HepG2 (cell line): ENCODE results near the gene PCDHGB2. TPM values are rescaled to one million over a fixed set of nuclear protein-coding genes. Genes with fewer than 3 reads are reported as not detected.

Experiments used
- ATAC-seq: fragments of 200-7000 bp; cut with Tn5 transposase; 3 replicates; pipeline ENCODE4 v1.9.1; 2020; ENCODE audit warnings: mild to moderate bottlenecking, moderate library complexity
- BruUV-seq: library from RNA; stranded (reverse); fragments of 400-500 nt; replicated peaks from 2 replicates; lab custom pipeline; 2021; lab: Mats Ljungman, UMichigan
- CTCF ChIA-PET: fragments of 300-600 bp; formaldehyde crosslinking; extraction: SDS; loops from one replicate; lab custom pipeline; 2021; ENCODE audit warnings: low total read pairs, inconsistent platforms, low intra/inter-chr PET ratio; lab: Yijun Ruan, JAX
- POLR2A ChIA-PET: fragments of 350-600 bp; sonication (Branson Sonifier 250); formaldehyde crosslinking; loops from one replicate; lab custom pipeline; 2020; ENCODE audit warnings: antibody characterized with exemption, inconsistent platforms; lab: Yijun Ruan, JAX
- DNase-seq: peaks from one replicate; pipeline ENCODE4 v3.0.0-alpha.2; 2015; ENCODE audit warnings: low spot score
- FAIRE-seq: peaks from 3 replicates; lab custom pipeline; 2011; peaks lifted over from hg19 to GRCh38; lab: Jason Lieb, UNC
- H2AFZ ChIP-seq: one replicate; pipeline ENCODE4 v1.6.1; 2011; ENCODE audit warnings: low read length, inconsistent platforms
- H3K27ac ChIP-seq: fragments of 300-600 bp; 3 replicates; pipeline ENCODE4 v1.8.0; 2011; ENCODE audit warnings: mixed run types, mild to moderate bottlenecking, mixed read lengths, low read length, inconsistent platforms; ENCODE audit not compliant: insufficient read depth; ENCODE audit errors: extremely low read length
- H3K27me3 ChIP-seq, 2 experiments: fragments of 200-600 bp in 1 of 2; 2 replicates in 1 of 2; 3 replicates in 1 of 2; pipeline versions ENCODE4 v1.6.0 to v1.8.0; 2011; ENCODE audit warnings: low read length in 2 of 2, mild to moderate bottlenecking in 2 of 2, moderate library complexity in 2 of 2, inconsistent platforms in 1 of 2; ENCODE audit not compliant: insufficient read depth in 2 of 2, control insufficient read depth in 1 of 2
- H3K36me3 ChIP-seq, 2 experiments: fragments of 200-600 bp in 1 of 2; replicated peaks in 1 of 2; 2 replicates in 1 of 2; 3 replicates in 1 of 2; pipeline versions ENCODE4 v1.5.1 to v1.8.0; 2011; ENCODE audit warnings: low read length in 2 of 2, inconsistent platforms in 1 of 2; ENCODE audit not compliant: insufficient read depth in 2 of 2, control insufficient read depth in 1 of 2
- H3K4me1 ChIP-seq: 2 replicates; pipeline ENCODE4 v1.5.1; 2012; ENCODE audit warnings: low read length, inconsistent platforms; ENCODE audit not compliant: insufficient read depth
- H3K4me2 ChIP-seq: 2 replicates; pipeline ENCODE4 v1.6.0; 2011; ENCODE audit warnings: low read depth, low read length, inconsistent platforms
- H3K4me3 ChIP-seq, 3 experiments: fragments of 200-600 bp in 1 of 3; sonication (generic), shearing (Covaris generic) in 1 of 3; replicated peaks in 1 of 3; 2 replicates each; pipeline ENCODE4 v1.5.1; 2011 to 2016; ENCODE audit warnings: low read length in 3 of 3, inconsistent platforms in 2 of 3, low read depth in 2 of 3, mild to moderate bottlenecking in 2 of 3, control low read depth in 1 of 3, mixed read lengths in 1 of 3; ENCODE audit not compliant: insufficient read depth in 1 of 3
- H3K79me2 ChIP-seq: one replicate; pipeline ENCODE4 v1.6.1; 2011; ENCODE audit warnings: low read length, inconsistent platforms; ENCODE audit not compliant: insufficient read depth
- H3K9ac ChIP-seq: 2 replicates; pipeline ENCODE4 v1.6.0; 2011; ENCODE audit warnings: mild to moderate bottlenecking, low read depth, low read length, inconsistent platforms; ENCODE audit not compliant: insufficient read depth
- H3K9me3 ChIP-seq: 2 replicates; pipeline ENCODE4 v1.5.1; 2012; ENCODE audit warnings: mild to moderate bottlenecking, low read length
- H4K20me1 ChIP-seq: 2 replicates; pipeline ENCODE4 v1.6.0; 2011; ENCODE audit warnings: inconsistent platforms, mild to moderate bottlenecking, low read length, moderate library complexity; ENCODE audit not compliant: insufficient read depth
- DNMT3B ChIP-seq: conservative IDR thresholded peaks from 2 replicates; pipeline ENCODE4 v1.6.1; 2016; ENCODE audit warnings: missing biosample characterization, control low read depth
- MIER3 ChIP-seq: IDR thresholded peaks from 2 replicates; pipeline ENCODE4 v1.6.1; 2016; ENCODE audit warnings: missing compliant biosample characterization, borderline replicate concordance
- PHF21A ChIP-seq: sonication (generic); formaldehyde crosslinking; IDR thresholded peaks from 2 replicates; pipeline ENCODE4 v1.5.0; 2020; ENCODE audit warnings: mild to moderate bottlenecking, missing genetic modification reagents
- RFXANK ChIP-seq: IDR thresholded peaks from 2 replicates; pipeline ENCODE4 v1.6.1; 2016
- SMAD3 ChIP-seq: sonication (generic); formaldehyde crosslinking; IDR thresholded peaks from 2 replicates; pipeline ENCODE4 v1.4.0; 2020; ENCODE audit warnings: missing genetic modification reagents
- SMARCC2 ChIP-seq: fragments of 450-650 bp; IDR thresholded peaks from 2 replicates; pipeline ENCODE4 v1.6.1; 2017; ENCODE audit warnings: antibody characterized with exemption, mild to moderate bottlenecking
- ZNF232 ChIP-seq: sonication (generic); formaldehyde crosslinking; IDR thresholded peaks from 2 replicates; pipeline ENCODE4 v1.4.0; 2020; ENCODE audit warnings: missing genetic modification reagents, borderline replicate concordance
- ZNF256 ChIP-seq: sonication (generic); formaldehyde crosslinking; conservative IDR thresholded peaks from 2 replicates; pipeline ENCODE4 v1.4.0; 2020; ENCODE audit warnings: missing genetic modification reagents
- ZNF274 ChIP-seq: sonication (generic); formaldehyde crosslinking; IDR thresholded peaks from 2 replicates; pipeline ENCODE4 v1.5.1; 2020; ENCODE audit warnings: mild to moderate bottlenecking, missing genetic modification reagents
- ZSCAN9 ChIP-seq: IDR thresholded peaks from 2 replicates; pipeline ENCODE4 v1.6.1; 2016; ENCODE audit warnings: borderline replicate concordance
- WGBS: methylation state at CpG from one replicate; pipeline ENCODE4 v1.1.6; 2017; ENCODE audit warnings: low lambda C conversion rate; 5-methylcytosine and 5-hydroxymethylcytosine counted together
- in situ Hi-C: cut with HindIII; loops from 2 replicates; pipeline ENCODE4 v1.10.0; 2017; ENCODE audit warnings: low pct_unique_long_range_greater_than_20kb; ENCODE audit not compliant: extremely low pct_ligation_motif_present
- intact Hi-C: fragments of 100-400 bp; cut with micrococcal nuclease; formaldehyde crosslinking; loops from one replicate; pipeline ENCODE4 v1.10.0; 2022; ENCODE audit not compliant: unreplicated experiment
- polyA plus RNA-seq, 8 experiments: library from polyadenylated mRNA; depleted of rRNA in 3 of 8; stranded (reverse) in 7 of 8; unstranded in 1 of 8; fragments of >200 nt; fragmentation: Illumina TruSeq in 4 of 8; extraction: Trizol in 4 of 8; gene quantifications; 2 replicates each; pipeline versions ENCODE4 v1.2.1 to v1.2.3, GENCODE V29; 2011 to 2016; ENCODE audit warnings: low read depth in 4 of 8, missing spikeins in 1 of 8, mixed read lengths in 1 of 8; ENCODE audit not compliant: insufficient read depth in 1 of 8
- total RNA-seq, 5 experiments: library from RNA; depleted of rRNA; stranded (reverse); fragments of >200 nt; fragmentation: Illumina TruSeq; extraction: Trizol; gene quantifications; 2 replicates each; pipeline ENCODE4 v1.2.3, GENCODE V29; 2016; ENCODE audit warnings: low read depth in 1 of 5
- TF ChIP-seq, protein P1 (sequence below), 2 experiments: IDR thresholded peaks; 2 replicates each; pipeline ENCODE4 v1.6.1; 2011 to 2012; ENCODE audit warnings: low read length in 2 of 2, borderline replicate concordance in 1 of 2, low read depth in 1 of 2, mild to moderate bottlenecking in 1 of 2, moderate library complexity in 1 of 2
- TF ChIP-seq, protein P2 (sequence below): sonication (generic); IDR thresholded peaks from 2 replicates; pipeline ENCODE4 v1.6.1; 2016; ENCODE audit warnings: low read depth, borderline replicate concordance

Gene PCDHGB2
- total and polyA plus RNA-seq, 2 of the 13 experiments (the other 11 are each of a cell fraction or from before 2014, with no cell fraction given), result 0.64 to 0.82 TPM

DNA sequence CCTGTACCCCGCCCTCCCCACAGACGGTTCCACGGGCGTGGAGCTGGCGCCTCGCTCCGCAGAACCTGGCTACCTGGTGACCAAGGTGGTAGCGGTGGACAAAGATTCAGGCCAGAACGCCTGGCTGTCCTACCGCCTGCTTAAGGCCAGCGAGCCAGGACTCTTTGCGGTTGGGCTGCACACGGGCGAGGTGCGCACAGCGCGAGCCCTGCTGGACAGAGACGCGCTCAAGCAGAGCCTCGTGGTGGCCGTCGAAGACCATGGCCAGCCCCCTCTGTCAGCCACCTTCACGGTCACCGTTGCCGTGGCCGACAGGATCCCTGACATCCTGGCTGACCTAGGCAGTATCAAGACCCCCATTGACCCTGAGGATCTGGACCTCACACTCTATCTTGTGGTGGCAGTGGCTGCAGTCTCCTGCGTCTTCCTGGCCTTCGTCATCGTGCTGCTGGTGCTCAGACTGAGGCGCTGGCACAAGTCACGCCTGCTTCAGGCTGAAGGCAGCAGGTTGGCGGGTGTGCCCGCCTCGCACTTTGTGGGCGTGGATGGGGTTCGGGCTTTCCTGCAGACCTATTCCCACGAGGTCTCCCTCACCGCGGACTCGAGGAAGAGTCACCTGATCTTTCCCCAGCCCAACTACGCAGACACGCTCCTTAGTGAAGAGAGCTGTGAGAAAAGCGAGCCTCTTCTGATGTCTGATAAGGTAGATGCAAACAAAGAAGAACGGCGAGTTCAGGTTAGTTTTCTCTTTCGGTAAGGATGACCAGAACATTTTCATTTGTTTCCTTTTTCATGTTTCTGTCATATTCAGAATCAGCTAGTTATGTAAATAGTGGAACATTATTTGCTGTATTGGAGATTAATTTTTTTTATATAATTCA lies 6.5 kb downstream of the PCDHGB2 start:
- intact Hi-C loops, result no loop called here
- Histone ChIP-seq H3K79me2 (no peaks in the 10 kb centered on the region), H3K9ac (no peak overlapping the region), H4K20me1 (no peaks in the 10 kb centered on the region), H3K27me3 (no peaks in the 10 kb centered on the region), H3K27ac (no peak overlapping the region), H3K4me2 (no peak overlapping the region), H3K9me3 (peaks cover 53% of the 10 kb centered on the region), H3K36me3 (no peaks in the 10 kb centered on the region), H2AFZ (no peak overlapping the region), H3K4me3 (no peak overlapping the region), H3K4me1 (no peaks in the 10 kb centered on the region)
- in situ Hi-C loops, result no loop called here
- no peak for DNase-seq
- WGBS, result 82% methylated on average over 23 of the region's 46 CpGs
- no peak for FAIRE-seq
- ChIA-PET POLR2A (no interaction called here), CTCF (no interaction called here)
- no peak for ATAC-seq
- BruUV-seq, result no TSS peak
- no peak for TF ChIP-seq SMAD3 (CRISPR knock-in tag)
- no peak for TF ChIP-seq MIER3 (CRISPR knock-in tag)
- no peak for TF ChIP-seq ZSCAN9 (CRISPR knock-in tag)
- no peak for TF ChIP-seq ZNF274

DNA sequence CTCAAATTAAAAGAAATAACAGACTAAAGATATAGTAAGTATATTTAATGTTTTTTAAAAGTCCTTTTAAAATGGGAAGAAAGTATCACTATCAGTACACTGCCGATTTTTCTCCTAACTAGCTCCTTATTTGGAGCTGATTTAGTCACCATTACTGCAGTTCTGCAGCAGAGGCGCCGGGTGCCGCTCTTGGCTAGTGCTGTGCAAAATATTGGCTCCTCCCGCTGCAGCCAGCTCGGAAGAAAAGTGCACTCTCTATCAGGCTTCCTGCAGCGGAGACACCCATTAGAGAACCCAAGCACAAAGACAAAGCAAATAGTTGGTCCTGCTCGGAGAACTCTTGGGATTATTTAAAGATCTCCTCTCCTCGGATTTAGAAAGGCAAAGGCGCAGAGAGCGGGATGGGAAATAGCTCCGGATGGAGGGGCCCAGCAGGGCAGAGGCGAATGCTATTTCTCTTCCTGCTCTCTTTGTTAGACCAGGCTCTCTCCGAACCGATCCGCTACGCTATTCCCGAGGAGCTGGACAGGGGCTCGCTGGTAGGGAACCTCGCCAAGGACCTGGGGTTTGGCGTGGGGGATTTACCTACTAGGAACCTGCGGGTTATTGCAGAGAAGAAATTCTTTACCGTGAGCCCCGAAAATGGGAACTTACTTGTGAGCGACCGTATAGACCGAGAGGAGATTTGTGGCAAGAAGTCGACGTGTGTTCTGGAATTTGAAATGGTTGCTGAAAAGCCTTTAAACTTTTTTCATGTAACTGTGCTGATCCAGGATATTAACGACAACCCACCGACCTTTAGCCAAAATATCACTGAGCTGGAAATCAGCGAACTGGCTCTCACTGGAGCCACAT lies 10.4 kb downstream of the PCDHGB2 start, which contains the start of gene PCDHGB3:
PCDHGB3 (plus strand) TSS at position 249 of the 855 bp plus-strand sequence; CDS start at position 402, 153 bp downstream.
- BruUV-seq, result no TSS peak
- no peak for ATAC-seq
- Histone ChIP-seq H3K9me3 (peaks cover 56% of the 10 kb centered on the region), H3K36me3 (no peaks in the 10 kb centered on the region), H2AFZ (no peak within 1 kb of the TSS), H3K27ac (no peak within 1 kb of the TSS), H3K9ac (no peak within 1 kb of the TSS), H3K4me3 (no peak within 1 kb of the TSS), H3K4me2 (no peak within 1 kb of the TSS), H3K27me3 (no peaks in the 10 kb centered on the region), H3K79me2 (no peaks in the 10 kb centered on the region), H4K20me1 (no peaks in the 10 kb centered on the region), H3K4me1 (no peaks in the 10 kb centered on the region)
- ChIA-PET POLR2A (no interaction called here), CTCF (no interaction called here)
- WGBS, result 67% methylated on average over 32 of the region's 32 CpGs
- DNase-seq, result no peak
- intact Hi-C loops, result no loop called here
- FAIRE-seq, result no peak
- in situ Hi-C loops, result no loop called here
- TF ChIP-seq ZNF256 (no peak), SMARCC2 (no peak), RFXANK (CRISPR knock-in tag) (no peak), DNMT3B (no peak), PHF21A (no peak), ZNF232 (no peak)
- TF ChIP-seq, protein P1, sequence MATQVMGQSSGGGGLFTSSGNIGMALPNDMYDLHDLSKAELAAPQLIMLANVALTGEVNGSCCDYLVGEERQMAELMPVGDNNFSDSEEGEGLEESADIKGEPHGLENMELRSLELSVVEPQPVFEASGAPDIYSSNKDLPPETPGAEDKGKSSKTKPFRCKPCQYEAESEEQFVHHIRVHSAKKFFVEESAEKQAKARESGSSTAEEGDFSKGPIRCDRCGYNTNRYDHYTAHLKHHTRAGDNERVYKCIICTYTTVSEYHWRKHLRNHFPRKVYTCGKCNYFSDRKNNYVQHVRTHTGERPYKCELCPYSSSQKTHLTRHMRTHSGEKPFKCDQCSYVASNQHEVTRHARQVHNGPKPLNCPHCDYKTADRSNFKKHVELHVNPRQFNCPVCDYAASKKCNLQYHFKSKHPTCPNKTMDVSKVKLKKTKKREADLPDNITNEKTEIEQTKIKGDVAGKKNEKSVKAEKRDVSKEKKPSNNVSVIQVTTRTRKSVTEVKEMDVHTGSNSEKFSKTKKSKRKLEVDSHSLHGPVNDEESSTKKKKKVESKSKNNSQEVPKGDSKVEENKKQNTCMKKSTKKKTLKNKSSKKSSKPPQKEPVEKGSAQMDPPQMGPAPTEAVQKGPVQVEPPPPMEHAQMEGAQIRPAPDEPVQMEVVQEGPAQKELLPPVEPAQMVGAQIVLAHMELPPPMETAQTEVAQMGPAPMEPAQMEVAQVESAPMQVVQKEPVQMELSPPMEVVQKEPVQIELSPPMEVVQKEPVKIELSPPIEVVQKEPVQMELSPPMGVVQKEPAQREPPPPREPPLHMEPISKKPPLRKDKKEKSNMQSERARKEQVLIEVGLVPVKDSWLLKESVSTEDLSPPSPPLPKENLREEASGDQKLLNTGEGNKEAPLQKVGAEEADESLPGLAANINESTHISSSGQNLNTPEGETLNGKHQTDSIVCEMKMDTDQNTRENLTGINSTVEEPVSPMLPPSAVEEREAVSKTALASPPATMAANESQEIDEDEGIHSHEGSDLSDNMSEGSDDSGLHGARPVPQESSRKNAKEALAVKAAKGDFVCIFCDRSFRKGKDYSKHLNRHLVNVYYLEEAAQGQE (IDR thresholded peaks at IDR 0.05; ENCODE audit: borderline replicate concordance in 1 of 2, low read depth in 1 of 2, low read length in 2 of 2), result no peak
- TF ChIP-seq, protein P2, sequence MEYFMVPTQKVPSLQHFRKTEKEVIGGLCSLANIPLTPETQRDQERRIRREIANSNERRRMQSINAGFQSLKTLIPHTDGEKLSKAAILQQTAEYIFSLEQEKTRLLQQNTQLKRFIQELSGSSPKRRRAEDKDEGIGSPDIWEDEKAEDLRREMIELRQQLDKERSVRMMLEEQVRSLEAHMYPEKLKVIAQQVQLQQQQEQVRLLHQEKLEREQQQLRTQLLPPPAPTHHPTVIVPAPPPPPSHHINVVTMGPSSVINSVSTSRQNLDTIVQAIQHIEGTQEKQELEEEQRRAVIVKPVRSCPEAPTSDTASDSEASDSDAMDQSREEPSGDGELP, result no peak
